WERI-Rb-1 (cell line): Measurements from ENCODE around the gene SUSD2.

ENCODE experiments used
- DNase-seq: peaks from one replicate; pipeline ENCODE4 v3.0.0-alpha.2; 2020
- H3K27ac ChIP-seq: fragments of 250-450 bp; sonication (Bioruptor Pico); 2 replicates; pipeline ENCODE4 v1.5.1; 2020; ENCODE audit warnings: mild to moderate bottlenecking, moderate library complexity
- H3K27me3 ChIP-seq: fragments of 250-450 bp; sonication (Bioruptor Pico); 2 replicates; pipeline ENCODE4 v1.5.1; 2021; ENCODE audit warnings: mild to moderate bottlenecking, low read depth, moderate library complexity; ENCODE audit not compliant: insufficient read depth, severe bottlenecking
- H3K36me3 ChIP-seq: fragments of 250-450 bp; sonication (Bioruptor Pico); 2 replicates; pipeline ENCODE4 v1.5.1; 2020; ENCODE audit warnings: mild to moderate bottlenecking, moderate library complexity
- H3K4me3 ChIP-seq: 2 replicates; pipeline ENCODE4 v1.5.1; 2011; ENCODE audit warnings: low read depth, mild to moderate bottlenecking, control low read depth, low read length
- H3K9me3 ChIP-seq: fragments of 250-450 bp; sonication (Bioruptor Pico); 2 replicates; pipeline ENCODE4 v1.5.1; 2021; ENCODE audit warnings: mild to moderate bottlenecking, moderate library complexity; ENCODE audit not compliant: severe bottlenecking
- TF ChIP-seq, protein P1 (sequence below): IDR thresholded peaks from 2 replicates; pipeline ENCODE4 v1.5.1; 2011; ENCODE audit warnings: low read depth, mild to moderate bottlenecking, control low read depth, inconsistent platforms, low read length

SUSD2 gene

DNA sequence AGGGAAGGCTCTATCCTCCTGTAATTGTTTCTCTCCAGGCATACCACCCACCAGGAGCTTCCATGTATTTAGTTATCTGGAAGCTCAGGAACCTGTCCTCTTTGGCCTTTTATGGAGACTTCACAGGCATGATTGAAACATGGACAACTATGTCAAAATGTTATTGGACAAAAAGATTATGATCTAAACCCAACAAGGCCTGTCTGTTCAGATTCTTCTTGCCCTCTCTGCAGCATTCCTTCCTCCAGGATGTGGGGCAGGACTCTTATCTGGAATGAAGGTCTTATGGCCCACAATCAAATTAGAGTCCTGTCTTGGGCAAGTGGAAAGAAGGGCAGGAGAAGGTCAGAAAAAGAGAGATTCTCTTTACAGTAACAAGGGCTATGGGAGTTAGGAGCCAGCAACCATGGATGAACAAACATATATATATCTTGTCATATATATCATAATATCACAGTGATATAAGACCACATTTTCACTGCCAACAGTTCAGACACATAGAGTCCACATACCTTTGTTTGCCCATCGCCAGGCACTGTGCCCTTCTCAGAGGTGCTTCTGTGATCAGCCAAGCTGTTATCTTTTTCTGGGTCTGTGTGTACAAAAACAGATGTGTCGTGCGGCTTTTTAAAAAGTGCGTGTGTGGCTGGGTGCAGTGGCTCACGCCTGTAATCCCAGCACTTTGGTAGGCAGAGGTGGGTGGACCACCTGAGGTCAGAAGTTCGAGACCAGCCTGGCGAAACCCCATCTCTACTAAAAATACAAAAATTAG is 42.5 kb upstream of the SUSD2 start:
- no peak overlapping the region for H3K4me3 ChIP-seq
- TF ChIP-seq, protein P1, sequence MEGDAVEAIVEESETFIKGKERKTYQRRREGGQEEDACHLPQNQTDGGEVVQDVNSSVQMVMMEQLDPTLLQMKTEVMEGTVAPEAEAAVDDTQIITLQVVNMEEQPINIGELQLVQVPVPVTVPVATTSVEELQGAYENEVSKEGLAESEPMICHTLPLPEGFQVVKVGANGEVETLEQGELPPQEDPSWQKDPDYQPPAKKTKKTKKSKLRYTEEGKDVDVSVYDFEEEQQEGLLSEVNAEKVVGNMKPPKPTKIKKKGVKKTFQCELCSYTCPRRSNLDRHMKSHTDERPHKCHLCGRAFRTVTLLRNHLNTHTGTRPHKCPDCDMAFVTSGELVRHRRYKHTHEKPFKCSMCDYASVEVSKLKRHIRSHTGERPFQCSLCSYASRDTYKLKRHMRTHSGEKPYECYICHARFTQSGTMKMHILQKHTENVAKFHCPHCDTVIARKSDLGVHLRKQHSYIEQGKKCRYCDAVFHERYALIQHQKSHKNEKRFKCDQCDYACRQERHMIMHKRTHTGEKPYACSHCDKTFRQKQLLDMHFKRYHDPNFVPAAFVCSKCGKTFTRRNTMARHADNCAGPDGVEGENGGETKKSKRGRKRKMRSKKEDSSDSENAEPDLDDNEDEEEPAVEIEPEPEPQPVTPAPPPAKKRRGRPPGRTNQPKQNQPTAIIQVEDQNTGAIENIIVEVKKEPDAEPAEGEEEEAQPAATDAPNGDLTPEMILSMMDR = no peak
- H3K27ac ChIP-seq = no peak overlapping the region
- no peaks in the 10 kb centered on the region for H3K9me3 ChIP-seq
- peaks cover 51% of the 10 kb centered on the region for H3K36me3 ChIP-seq
- H3K27me3 ChIP-seq = no peaks in the 10 kb centered on the region
- DNase-seq = no peak

DNA sequence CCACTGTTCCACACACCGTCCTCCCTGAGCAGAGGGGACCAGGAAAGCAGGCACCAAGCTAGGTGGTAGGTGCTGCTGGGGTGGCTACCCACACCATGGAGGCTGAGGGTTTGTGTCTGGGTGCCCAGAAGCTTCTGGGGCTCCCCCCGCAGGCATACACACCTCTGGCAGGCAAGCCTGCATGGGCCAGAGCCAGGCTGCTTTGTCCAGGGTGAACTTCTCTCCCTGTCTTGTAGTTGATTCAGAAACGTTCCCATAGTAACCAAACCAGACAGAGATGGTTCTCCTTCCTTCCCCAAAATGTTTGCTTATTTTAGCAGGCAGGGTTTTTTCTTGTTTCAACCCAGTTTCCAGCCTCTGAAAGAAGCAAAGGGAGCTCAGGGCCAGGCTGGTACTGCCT is 40.9 kb upstream of the SUSD2 start:
- Histone ChIP-seq H3K27me3 (no peaks in the 10 kb centered on the region), H3K27ac (no peak overlapping the region), H3K9me3 (no peaks in the 10 kb centered on the region), H3K4me3 (no peak overlapping the region), H3K36me3 (peaks cover 36% of the 10 kb centered on the region)
- TF ChIP-seq, protein P1 = no peak
- no peak for DNase-seq

DNA sequence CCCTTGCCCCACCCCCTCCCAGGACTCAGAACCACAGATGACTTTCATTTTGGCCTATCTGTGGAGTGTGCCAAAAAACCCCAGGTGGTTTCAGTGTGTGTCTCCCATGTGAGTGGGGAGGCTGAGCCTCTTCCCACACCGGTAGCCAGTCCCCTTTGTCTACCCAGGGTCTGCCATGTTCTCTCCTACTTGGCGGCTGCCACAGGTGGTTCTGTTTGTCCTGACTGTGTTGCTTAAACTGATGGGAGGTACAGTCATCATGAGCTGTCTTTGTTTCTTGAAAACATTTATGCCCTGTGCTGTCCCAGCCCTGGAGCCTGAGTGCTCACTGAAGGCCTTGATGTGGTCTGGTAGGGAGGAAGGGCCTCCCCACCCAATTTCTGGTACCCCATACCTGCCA is 39.7 kb upstream of the SUSD2 start:
- TF ChIP-seq, protein P1 = no peak
- Histone ChIP-seq H3K36me3 (peaks cover 33% of the 10 kb centered on the region), H3K27me3 (no peaks in the 10 kb centered on the region), H3K4me3 (no peak overlapping the region), H3K9me3 (no peaks in the 10 kb centered on the region), H3K27ac (no peak overlapping the region)
- DNase-seq = no peak

DNA sequence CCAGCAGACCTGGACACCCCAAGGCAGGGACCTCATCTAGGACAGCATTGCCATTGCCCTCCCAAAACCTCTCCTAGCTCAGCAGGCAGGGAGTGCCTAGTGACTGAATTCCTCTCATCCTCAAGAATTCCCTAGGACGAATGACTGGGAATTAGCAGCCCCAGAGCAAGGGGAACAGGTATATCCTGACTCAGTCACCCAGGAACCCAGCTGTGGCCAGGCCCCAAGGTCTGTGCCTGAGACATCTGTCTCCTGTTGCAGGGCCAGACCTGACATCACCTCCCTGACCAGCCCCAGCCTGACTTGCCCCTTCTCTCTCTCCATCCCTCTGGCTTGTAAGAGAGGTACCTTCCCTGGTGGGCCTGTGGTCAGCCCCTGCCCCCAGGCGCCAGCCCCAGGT is 39.0 kb upstream of the SUSD2 start:
- H3K4me3 ChIP-seq = no peak overlapping the region
- TF ChIP-seq, protein P1 = no peak
- peaks cover 29% of the 10 kb centered on the region for H3K36me3 ChIP-seq
- no peaks in the 10 kb centered on the region for H3K9me3 ChIP-seq
- no peaks in the 10 kb centered on the region for H3K27me3 ChIP-seq
- H3K27ac ChIP-seq = no peak overlapping the region
- DNase-seq = no peak

DNA sequence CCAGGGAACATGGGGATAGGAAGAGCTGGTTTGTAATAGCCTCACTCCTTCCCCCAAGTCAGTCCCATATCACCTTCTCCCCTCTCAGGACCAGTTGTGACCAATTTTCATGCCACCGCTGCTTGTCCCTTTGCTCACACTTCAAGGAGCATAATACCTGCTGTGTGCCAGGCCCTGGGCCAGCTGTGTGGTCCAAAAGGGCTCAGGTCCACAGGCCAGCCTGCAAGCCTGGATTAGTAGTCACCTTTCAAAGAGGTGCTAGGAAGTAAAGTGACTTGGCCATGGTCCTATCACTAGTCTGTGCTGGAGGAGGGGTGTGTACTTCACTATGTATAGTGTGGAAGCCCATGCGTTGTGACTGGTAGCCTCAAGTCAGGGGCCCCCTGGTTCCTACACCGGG is 38.5 kb upstream of the SUSD2 start:
- TF ChIP-seq, protein P1 = no peak

More for the DNA sequence above, 38.5 kb upstream of the SUSD2 start:
- Histone ChIP-seq H3K27me3 (no peaks in the 10 kb centered on the region), H3K27ac (no peak overlapping the region), H3K36me3 (peaks cover 26% of the 10 kb centered on the region), H3K4me3 (no peak overlapping the region), H3K9me3 (no peaks in the 10 kb centered on the region)
- no peak for DNase-seq
